H9 (cell line): Measurements from ENCODE around the gene SMARCC1. TPM values are rescaled to one million over a fixed set of nuclear protein-coding genes. Genes with fewer than 3 reads are reported as not detected.

ENCODE experiments used
- DNase-seq: peaks from one replicate; pipeline ENCODE4 v3.0.0-alpha.2; 2017
- H2AFZ ChIP-seq: one replicate; pipeline ENCODE4 v1.6.1; 2013; ENCODE audit warnings: mild to moderate bottlenecking, low read length, control low read depth, moderate library complexity
- H2AK5ac ChIP-seq: 2 replicates; pipeline ENCODE4 v1.6.1; 2013; ENCODE audit warnings: low read length, control low read depth, mixed read lengths; ENCODE audit not compliant: insufficient read length
- H2BK120ac ChIP-seq: one replicate; pipeline ENCODE4 v1.6.1; 2013; ENCODE audit warnings: low read depth, mild to moderate bottlenecking, low read length, control low read depth, inconsistent platforms; ENCODE audit not compliant: poor library complexity, severe bottlenecking
- H2BK12ac ChIP-seq: 2 replicates; pipeline ENCODE4 v1.6.1; 2013; ENCODE audit warnings: low read length, control low read depth, mixed read lengths, low read depth; ENCODE audit not compliant: insufficient read length
- H2BK15ac ChIP-seq: 2 replicates; pipeline ENCODE4 v1.6.1; 2013; ENCODE audit warnings: low read depth, low read length, control low read depth
- H2BK20ac ChIP-seq: one replicate; pipeline ENCODE4 v1.6.1; 2013; ENCODE audit warnings: low read depth, mild to moderate bottlenecking, low read length, control low read depth, inconsistent platforms; ENCODE audit not compliant: poor library complexity, severe bottlenecking
- H2BK5ac ChIP-seq: 2 replicates; pipeline ENCODE4 v1.6.1; 2013; ENCODE audit warnings: low read length, control low read depth, mixed read lengths; ENCODE audit not compliant: insufficient read length
- H3K14ac ChIP-seq: 2 replicates; pipeline ENCODE4 v1.6.1; 2013; ENCODE audit warnings: low read length, control low read depth; ENCODE audit not compliant: insufficient read depth
- H3K18ac ChIP-seq: 2 replicates; pipeline ENCODE4 v1.6.1; 2013; ENCODE audit warnings: low read depth, mild to moderate bottlenecking, mixed read lengths, low read length, control low read depth; ENCODE audit not compliant: insufficient read length
- H3K23ac ChIP-seq: 2 replicates; pipeline ENCODE4 v1.6.1; 2013; ENCODE audit warnings: low read length, control low read depth, mixed read lengths, low read depth; ENCODE audit not compliant: insufficient read length
- H3K23me2 ChIP-seq: 2 replicates; pipeline ENCODE4 v1.6.1; 2013; ENCODE audit warnings: low read depth, mild to moderate bottlenecking, mixed read lengths, low read length, control low read depth; ENCODE audit not compliant: insufficient read length, poor library complexity, severe bottlenecking
- H3K27ac ChIP-seq: 2 replicates; pipeline ENCODE4 v1.5.1; 2013; ENCODE audit warnings: low read length, control low read depth, mixed read lengths, low read depth; ENCODE audit not compliant: insufficient read length
- H3K27me3 ChIP-seq: 2 replicates; pipeline ENCODE4 v1.6.1; 2013; ENCODE audit warnings: low read length, control low read depth, inconsistent platforms; ENCODE audit not compliant: insufficient read depth
- H3K4ac ChIP-seq: 2 replicates; pipeline ENCODE4 v1.6.1; 2013; ENCODE audit warnings: low read depth, mild to moderate bottlenecking, control low read depth, inconsistent platforms, low read length, moderate library complexity
- H3K4me1 ChIP-seq: 2 replicates; pipeline ENCODE4 v1.6.1; 2013; ENCODE audit warnings: low read length, control low read depth, inconsistent platforms; ENCODE audit not compliant: insufficient read depth
- H3K4me2 ChIP-seq: 2 replicates; pipeline ENCODE4 v1.6.1; 2013; ENCODE audit warnings: low read length, control low read depth, mixed read lengths; ENCODE audit not compliant: insufficient read length, insufficient read depth
- H3K56ac ChIP-seq: 2 replicates; pipeline ENCODE4 v1.6.1; 2013; ENCODE audit warnings: low read depth, mild to moderate bottlenecking, mixed read lengths, low read length, control low read depth; ENCODE audit not compliant: insufficient read length
- H3K79me1 ChIP-seq: 2 replicates; pipeline ENCODE4 v1.6.1; 2013; ENCODE audit warnings: low read depth, mild to moderate bottlenecking, moderate library complexity, low read length, control low read depth, inconsistent platforms; ENCODE audit not compliant: insufficient read depth, poor library complexity, severe bottlenecking
- H3K79me2 ChIP-seq: 2 replicates; pipeline ENCODE4 v1.6.1; 2013; ENCODE audit warnings: low read length, control low read depth, inconsistent platforms; ENCODE audit not compliant: insufficient read depth
- H3K9ac ChIP-seq: 2 replicates; pipeline ENCODE4 v1.6.1; 2013; ENCODE audit warnings: low read length, control low read depth, mixed read lengths; ENCODE audit not compliant: insufficient read length; ENCODE audit errors: extremely low read depth
- H3K9me3 ChIP-seq: one replicate; pipeline ENCODE4 v1.6.1; 2013; ENCODE audit warnings: low read depth, low read length, inconsistent platforms; ENCODE audit not compliant: control insufficient read depth
- H3T11ph ChIP-seq: one replicate; pipeline ENCODE4 v1.6.1; 2013; ENCODE audit warnings: mild to moderate bottlenecking, low read length, control low read depth, inconsistent platforms
- H4K20me1 ChIP-seq: one replicate; pipeline ENCODE4 v1.6.1; 2013; ENCODE audit not compliant: control insufficient read depth, insufficient read length, insufficient read depth
- H4K5ac ChIP-seq: 2 replicates; pipeline ENCODE4 v1.6.1; 2013; ENCODE audit warnings: low read depth, mild to moderate bottlenecking, mixed read lengths, low read length, control low read depth; ENCODE audit not compliant: insufficient read length
- H4K8ac ChIP-seq: replicated peaks from 2 replicates; pipeline ENCODE4 v1.6.1; 2013; ENCODE audit warnings: low read length, control low read depth, mixed read lengths, low read depth; ENCODE audit not compliant: insufficient read length
- H4K91ac ChIP-seq: 2 replicates; pipeline ENCODE4 v1.6.1; 2013; ENCODE audit warnings: low read depth, mild to moderate bottlenecking, moderate library complexity, mixed read lengths, low read length, control low read depth; ENCODE audit not compliant: insufficient read length
- H3K27ac Mint-ChIP-seq, 3 experiments: 2 replicates in 2 of 3; 3 replicates in 1 of 3; pipeline ENCODE4 v1.8.0; 2020 to 2021; ENCODE audit warnings: mixed read lengths in 3 of 3, mild to moderate bottlenecking in 1 of 3, moderate library complexity in 1 of 3
- H3K27me3 Mint-ChIP-seq: 2 replicates; pipeline ENCODE4 v1.8.0; 2021; ENCODE audit warnings: low read depth, mild to moderate bottlenecking, moderate library complexity, mixed read lengths
- H3K36me3 Mint-ChIP-seq, 3 experiments: 2 replicates in 2 of 3; 3 replicates in 1 of 3; pipeline ENCODE4 v1.8.0; 2020 to 2021; ENCODE audit warnings: low read depth in 3 of 3, mixed read lengths in 3 of 3; ENCODE audit not compliant: insufficient read depth in 1 of 3
- H3K4me1 Mint-ChIP-seq, 2 experiments: 2 replicates each; pipeline ENCODE4 v1.8.0; 2020; ENCODE audit warnings: mixed read lengths in 2 of 2
- H3K4me3 Mint-ChIP-seq, 2 experiments: 2 replicates in 1 of 2; 3 replicates in 1 of 2; pipeline ENCODE4 v1.8.0; 2020 to 2021; ENCODE audit warnings: mild to moderate bottlenecking in 2 of 2, mixed read lengths in 2 of 2, moderate library complexity in 1 of 2
- H3K9me3 Mint-ChIP-seq, 2 experiments: 2 replicates in 1 of 2; 3 replicates in 1 of 2; pipeline ENCODE4 v1.8.0; 2020; ENCODE audit warnings: mild to moderate bottlenecking in 2 of 2, mixed read lengths in 2 of 2, moderate library complexity in 1 of 2
- CTCF ChIP-seq: fragments of 200-600 bp; sonication (generic); conservative IDR thresholded peaks from 3 replicates; pipeline ENCODE4 v1.8.0; 2021; ENCODE audit warnings: antibody characterized with exemption, mild to moderate bottlenecking
- WGBS: extraction: QIAGEN DNeasy Blood & Tissue Kit; methylation state at CpG from one replicate; pipeline ENCODE4 v1.1.7; 2013; ENCODE audit warnings: missing lambda C conversion rate, low lambda C conversion rate, mixed read lengths; ENCODE audit not compliant: insufficient read length; ENCODE audit errors: extremely low coverage; 5-methylcytosine and 5-hydroxymethylcytosine counted together
- total RNA-seq: library from RNA; stranded (reverse); gene quantifications from 2 replicates; pipeline ENCODE4 v1.2.1, GENCODE V29; 2021

The SMARCC1 gene
- total RNA-seq, 1 experiment from 2014 or later: 274 TPM

GRCh38 chr3:47741925-47742324 is 39.8 kb downstream of the SMARCC1 start:
- Histone ChIP-seq H3K23me2 (no peaks in the 10 kb centered on the region), H3K79me1 (peaks cover 8% of the 10 kb centered on the region), H3K9ac (no peak overlapping the region), H4K8ac (no peak overlapping the region), H3T11ph (no peak overlapping the region), H3K27ac (no peak overlapping the region), H3K27me3 (no peaks in the 10 kb centered on the region), H3K23ac (no peak overlapping the region), H4K91ac (no peak overlapping the region), H2BK20ac (no peak overlapping the region), H3K56ac (no peak overlapping the region), H3K9me3 (no peaks in the 10 kb centered on the region), H2BK5ac (no peak overlapping the region), H3K4me1 (no peaks in the 10 kb centered on the region), H2BK120ac (no peak overlapping the region), H2BK12ac (no peak overlapping the region), H3K14ac (no peak overlapping the region), H4K20me1 (no peaks in the 10 kb centered on the region), H4K5ac (no peak overlapping the region), H3K4me2 (no peak overlapping the region), H3K79me2 (peaks cover 17% of the 10 kb centered on the region; the same call in 1 of the 2 replicates), H2BK15ac (no peak overlapping the region), H2AK5ac (no peak overlapping the region), H2AFZ (no peak overlapping the region), H3K18ac (no peak overlapping the region), H3K4ac (no peak overlapping the region)
- no CpG with 5 or more reads among the region's 2 CpGs for WGBS
- Mint-ChIP-seq H3K4me3 (no peak overlapping the region), H3K9me3 (no peaks in the 10 kb centered on the region), H3K4me1 (no peaks in the 10 kb centered on the region), H3K27ac (peak overlapping the region in 1 of 3 experiments; percentile 37; a peak in 2 of 7 replicates), H3K27me3 (no peaks in the 10 kb centered on the region), H3K36me3 (peaks cover 8 to 70% (median 59%) of the 10 kb centered on the region in 3 experiments; a peak in 6 of 7 replicates)
- no peak for TF ChIP-seq CTCF
- DNase-seq: no peak
